Amniotic epithelial cell (primary cell): ENCODE data around the gene TEAD1.
"Not testable (repeated sequence)": the region's sequence is repeated elsewhere in the genome, so short reads cannot be mapped to it uniquely, and the experiment has no call there.

ENCODE experiments used
- DNase-seq: peaks from one replicate; pipeline ENCODE4 v3.0.0-alpha.2; 2010; ENCODE audit warnings: low read depth

Gene TEAD1

GRCh38 chr11:12737024-12737423, 62.8 kb downstream of the TEAD1 start:
- no peak for DNase-seq

- DNase-seq = no peak
These were observed 67.5 kb downstream of the TEAD1 start for GRCh38 chr11:12741671-12742216.

GRCh38 chr11:12743834-12744449, 69.7 kb downstream of the TEAD1 start:
- DNase-seq = no peak

GRCh38 chr11:12744826-12745502, 70.7 kb downstream of the TEAD1 start:
- DNase-seq = no peak

- DNase-seq = no peak
These were observed 71.6 kb downstream of the TEAD1 start for GRCh38 chr11:12745787-12746186.

DNA sequence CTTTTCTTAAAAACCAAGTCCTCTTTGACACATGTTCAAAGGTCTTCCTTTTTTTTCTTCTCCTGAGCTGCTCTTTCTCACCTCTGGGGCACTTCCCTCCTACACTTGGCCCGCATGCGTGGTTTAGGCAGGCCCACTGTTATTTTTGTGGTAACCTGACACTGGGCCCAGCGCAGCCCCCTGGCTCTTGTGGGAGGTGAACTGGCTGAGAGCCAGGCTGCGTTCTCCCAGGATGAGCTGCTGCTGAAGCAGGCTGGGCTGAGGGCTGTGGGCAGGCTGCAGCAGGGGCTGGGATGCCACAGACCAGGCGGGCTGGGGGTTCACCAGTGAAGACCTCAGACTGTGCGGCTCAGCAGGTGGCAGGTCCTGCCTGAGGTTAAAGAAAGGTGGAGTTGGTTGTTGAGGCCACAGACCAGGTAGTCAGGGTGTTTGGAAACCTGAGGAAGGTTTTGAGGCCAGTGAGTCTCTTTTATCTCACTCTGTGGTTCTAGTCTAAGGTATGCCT, 72.4 kb downstream of the TEAD1 start:
- DNase-seq = peak; percentile 93

DNA sequence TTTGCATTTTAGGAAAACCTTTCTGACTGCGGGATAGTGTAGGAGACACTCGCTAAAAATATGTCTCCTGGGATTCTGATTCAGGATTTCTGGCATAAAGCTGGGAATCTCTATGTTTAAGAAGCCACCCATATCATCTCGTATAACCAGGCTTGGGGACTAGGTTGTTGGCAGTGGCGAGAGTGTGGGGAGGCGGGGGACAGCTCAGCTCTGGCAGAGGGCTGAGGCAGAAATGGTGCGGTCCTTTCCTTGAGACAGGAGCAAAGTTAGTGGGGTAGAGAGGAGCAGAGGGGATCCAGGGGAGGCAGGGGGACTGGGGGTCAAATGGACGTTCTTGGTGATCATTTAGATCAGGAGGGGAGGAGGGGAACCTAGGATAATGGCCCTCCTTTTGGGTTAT, 74.3 kb downstream of the TEAD1 start:
- DNase-seq = no peak

DNA sequence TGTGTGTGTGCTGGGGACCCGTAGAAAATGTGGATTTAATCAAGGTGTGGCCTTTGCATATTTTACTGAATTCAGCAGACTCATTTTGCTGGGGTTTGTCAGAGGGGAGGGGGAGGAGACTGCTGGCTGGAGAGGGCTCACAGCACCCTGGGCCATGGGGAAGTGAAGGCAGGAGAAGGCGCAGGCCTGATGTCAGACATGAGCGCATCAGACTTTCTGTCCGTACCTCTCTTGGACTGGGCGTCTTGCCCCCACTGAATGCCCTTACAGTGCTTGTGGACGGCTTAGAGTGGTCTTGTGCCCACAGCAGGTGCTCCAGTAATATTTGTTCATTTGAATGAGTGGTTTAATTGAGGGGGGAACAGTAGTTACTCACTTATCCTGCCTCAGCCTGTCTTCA, 75.2 kb downstream of the TEAD1 start:
- DNase-seq = no peak

DNA sequence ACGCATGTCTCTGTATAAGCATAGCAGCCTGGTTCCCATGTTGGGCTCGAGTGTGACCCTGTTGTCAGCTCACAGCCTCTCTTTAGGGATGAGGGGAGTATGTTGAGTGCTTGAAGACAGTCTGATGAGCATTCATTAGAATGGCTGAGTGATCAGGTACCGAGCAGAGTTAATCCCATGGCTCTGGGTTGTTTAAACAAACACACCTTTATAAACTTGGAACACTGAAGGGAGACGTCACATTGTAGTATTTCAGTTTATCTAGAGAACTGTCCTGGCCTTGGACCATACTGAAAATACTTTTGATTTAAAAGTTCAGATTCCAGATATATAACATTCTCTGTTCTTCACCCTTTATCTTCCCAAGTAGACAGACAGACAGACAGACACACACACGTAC, 76.0 kb downstream of the TEAD1 start:
- no peak for DNase-seq

DNA sequence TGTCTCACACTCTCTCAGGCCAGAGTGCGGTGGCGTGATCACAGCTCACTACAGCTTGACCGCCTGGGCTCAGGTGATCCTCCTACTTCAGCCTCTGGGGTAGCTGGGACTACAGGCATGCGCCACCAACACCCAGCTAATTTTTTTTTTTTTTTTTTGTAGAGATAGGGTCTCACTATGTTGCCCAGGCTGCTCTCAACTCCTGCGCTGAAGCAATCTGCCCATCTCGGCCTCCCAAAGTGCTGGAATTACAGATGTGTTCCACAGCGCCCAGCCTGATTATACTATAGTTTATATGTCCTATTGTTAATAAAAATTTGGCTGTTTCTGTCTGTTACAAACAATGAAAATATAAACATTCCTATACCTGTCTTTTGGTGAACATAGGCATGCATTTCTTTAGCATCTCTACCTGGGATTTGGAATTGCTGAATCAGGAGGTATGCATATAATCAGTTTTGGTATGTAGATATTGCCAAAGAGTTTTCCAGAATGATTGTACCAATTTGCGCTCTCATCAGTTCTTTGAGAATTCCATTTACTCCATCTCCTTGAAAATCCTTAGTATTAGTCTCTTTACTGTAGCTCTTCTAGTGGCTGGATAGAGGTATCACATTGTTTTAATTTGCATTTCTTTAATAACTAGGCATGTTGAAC, 78.8 kb downstream of the TEAD1 start:
- no peak for DNase-seq

DNA sequence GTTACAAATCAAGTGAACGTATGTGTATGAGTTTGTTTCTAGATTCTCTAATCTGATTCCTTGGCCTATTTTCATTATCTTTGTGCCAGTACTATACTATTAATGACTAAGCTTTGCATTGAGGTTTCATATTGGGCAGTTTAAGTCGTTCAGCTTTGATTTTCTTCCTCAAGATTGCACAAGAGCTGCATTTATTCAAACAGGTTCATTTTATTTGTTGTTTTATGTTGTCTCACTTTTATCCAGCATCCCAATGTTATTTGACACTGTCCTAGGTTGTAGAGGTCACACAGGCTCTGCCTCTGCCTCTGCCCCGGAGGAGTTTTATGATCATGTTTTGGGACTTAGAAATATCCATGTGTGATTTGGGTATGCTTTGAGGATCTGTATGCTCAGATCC, 79.8 kb downstream of the TEAD1 start:
- DNase-seq = no peak

DNA sequence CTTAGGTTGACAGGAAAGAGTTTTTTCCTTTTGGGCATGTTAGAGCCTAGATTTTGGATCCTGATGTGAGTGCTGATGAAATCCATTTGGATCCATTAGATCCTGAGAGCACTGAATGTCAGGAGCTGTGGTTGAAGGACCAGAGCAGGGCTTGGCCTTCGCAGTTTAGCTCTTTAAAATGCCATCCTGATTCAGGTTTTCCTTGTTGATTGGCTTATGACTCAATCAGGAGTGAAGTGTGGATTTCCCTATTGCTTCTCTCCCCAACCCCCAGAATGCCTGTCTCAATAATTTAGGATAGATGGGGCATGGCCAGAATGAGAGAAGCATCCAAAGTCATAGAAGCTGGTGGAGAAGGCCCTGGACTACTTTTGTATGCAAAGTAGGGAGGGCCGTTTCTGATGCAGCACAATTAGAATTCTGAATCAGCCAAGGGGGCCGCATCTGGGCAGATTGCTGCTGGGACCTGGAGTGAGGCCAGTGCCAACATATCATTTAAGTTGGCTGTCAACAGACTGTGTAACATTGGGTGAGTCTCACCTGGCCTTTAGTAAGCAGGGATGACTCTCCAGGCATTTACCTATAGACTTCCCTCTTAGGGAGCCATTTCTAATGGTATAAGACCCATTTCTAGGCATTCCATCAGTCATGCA, 80.5 kb downstream of the TEAD1 start:
- no peak for DNase-seq

DNA sequence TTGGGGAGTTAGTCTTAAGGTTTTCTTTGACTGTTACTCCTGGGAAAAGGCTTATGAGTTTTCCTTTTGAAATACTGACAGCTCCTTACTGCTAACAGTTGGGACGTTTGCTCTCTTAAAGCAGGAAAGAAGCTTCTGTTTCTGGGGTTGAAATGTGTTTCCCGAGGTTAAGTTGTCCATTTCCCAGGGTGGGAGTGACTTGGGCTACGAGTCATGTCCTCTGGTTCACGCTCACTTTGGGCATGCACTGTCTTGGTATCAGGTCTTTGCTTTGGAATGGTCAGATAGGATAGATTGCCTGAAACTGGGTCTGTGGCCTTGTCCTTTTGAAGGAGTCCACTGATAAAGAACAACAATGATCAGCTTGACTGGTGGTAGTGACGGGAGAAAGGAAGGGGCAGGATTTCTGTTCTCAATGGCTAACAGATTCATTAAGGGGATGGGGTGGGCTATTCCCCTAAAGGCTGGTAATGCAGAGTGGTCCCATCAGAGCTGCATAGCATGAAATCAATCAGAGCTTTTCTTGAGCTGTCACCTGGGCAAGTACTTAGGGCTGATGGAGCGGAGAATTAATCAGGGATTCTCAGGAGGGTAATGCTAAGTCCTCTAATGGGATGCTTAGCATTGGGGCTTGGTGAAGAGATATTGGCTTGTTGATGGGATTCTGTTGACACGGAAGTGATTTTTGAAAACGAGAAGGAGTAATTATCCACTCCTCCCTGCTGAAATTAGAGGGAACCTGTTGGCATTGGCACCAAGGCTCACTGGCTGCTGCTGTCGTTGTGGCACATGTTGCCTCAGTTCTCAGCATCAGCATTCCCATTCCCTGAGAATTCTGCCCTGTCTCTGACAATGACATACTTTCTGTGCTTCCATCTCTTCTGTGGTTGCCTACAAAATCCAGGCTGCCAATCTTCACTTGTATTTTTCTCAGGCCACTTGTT, 81.6 kb downstream of the TEAD1 start:
- DNase-seq = peak; percentile 40

DNA sequence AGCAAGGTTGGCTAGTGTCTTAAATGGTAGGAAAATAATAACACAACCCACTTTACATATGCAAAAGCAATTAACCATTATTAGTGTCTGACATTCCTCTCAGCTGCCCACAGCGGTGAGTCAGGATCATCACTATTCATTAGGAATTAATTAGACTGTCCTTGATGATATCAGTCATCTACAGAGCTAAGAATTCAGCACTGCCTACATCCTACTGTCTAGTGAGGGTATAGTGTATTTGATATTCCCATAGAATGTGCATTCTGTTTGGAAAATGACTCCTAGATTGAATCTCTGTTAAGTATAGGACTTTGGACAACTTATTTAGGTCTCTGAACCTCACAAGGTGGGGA, 82.2 kb downstream of the TEAD1 start:
- DNase-seq = no peak

GRCh38 chr11:12756867-12757266, 82.6 kb downstream of the TEAD1 start:
- no peak for DNase-seq

DNA sequence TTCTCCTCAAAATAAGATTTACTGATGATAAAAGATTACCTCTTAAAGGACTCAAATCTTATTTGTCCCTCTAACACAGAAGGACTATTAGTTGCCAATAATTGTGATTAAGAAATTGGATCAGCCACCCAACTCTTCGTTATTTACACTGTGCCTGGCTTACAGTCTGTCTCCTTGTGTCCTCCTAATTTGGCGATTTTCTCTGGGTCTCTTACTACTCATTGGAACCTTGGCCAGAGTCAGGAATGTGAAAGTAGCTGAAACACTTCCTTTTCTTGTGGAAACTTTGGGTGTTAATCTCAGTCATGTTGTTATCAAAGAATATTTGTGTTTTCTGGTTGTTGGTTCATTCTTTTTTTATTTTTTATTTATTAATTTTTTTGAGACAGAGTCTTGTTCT, 83.2 kb downstream of the TEAD1 start:
- DNase-seq = no peak

DNA sequence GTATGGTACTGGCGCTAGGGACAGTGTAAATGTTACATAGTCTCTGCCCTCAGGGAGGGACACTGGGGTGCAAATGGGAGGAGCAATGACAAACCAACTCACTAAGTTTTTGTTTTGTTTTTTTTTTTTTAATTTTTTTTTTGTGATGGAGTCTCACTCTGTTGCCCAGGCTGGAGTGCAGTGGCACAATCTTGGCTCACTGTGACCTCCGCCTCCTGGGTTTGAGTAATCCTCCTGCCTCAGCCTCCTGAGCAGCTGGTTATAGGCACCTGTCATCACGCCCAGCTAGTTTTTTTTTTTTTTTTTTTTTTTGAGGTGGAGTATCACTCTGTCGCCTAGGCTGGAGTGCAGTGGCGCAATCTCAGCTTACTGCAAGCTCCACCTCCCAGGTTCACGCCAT, 83.9 kb downstream of the TEAD1 start:
- not testable (repeated sequence) for DNase-seq

DNA sequence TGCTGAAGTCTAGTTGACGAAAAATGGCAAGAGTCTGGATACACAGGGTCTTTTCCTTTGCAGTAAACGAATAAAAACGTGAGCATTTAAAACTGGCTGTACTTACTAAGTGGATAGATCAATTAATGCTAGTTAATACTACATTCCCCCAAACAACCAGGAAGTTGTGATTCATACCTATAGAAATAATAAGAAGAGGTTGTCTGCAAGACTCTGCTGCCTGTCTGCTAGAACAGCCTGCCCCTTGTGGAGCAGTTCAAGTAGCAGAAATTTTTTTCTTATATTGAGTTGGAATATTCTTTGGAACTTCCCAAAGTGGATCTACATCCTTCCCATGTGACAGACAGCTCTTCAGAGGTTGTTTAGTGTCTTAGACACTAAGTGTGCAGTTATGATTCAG, 86.8 kb downstream of the TEAD1 start:
- DNase-seq = peak; percentile 55

GRCh38 chr11:12762278-12762677, 88.1 kb downstream of the TEAD1 start:
- DNase-seq = peak; percentile 89

DNA sequence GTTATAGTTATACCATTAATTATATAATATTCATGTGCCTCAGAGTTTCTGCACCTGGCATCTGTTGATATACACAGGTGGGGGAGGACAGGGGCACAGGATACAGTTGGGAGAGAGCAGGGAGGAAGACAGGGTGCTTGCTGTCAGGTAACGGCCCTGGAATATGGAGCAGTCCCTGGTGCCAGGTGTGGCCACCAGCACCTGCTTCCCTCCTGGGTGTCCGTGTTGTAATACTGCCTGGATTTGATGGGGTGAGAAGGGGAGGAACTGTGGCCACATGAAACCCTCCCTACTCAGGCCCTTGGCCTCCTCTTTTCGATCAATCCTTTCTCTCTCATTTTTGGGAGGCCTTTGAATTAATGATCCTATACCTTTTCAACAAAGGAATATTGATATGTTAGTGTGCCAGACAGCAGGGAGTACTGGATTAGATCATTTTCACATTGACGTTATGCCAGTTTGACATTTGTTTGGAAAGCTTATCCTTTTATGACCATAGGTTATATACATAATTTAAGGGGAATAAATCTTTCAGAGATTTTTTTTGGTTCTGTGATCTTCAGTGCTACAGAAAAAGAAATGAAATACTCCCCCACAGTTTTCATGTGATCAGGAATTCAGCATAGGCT, 88.6 kb downstream of the TEAD1 start:
- no peak for DNase-seq
